Activated naive CD8-positive, alpha-beta T cell treated with anti-CD3 and anti-CD28 coated beads, Interleukin-2, amount 50 U/mL, for 24 hours (primary cell): ENCODE measurements around the gene HMOX2.
A peak's percentile ranks its signal among the peaks of the same experiment; 100 is the strongest.

Experiments
- ATAC-seq: fragments of 150-1000 bp; cut with Tn5 transposase; one replicate; pipeline ENCODE4 v1.10.0; 2021
- DNase-seq: peaks from one replicate; pipeline ENCODE4 v3.0.0; 2021
- H3K27ac Mint-ChIP-seq: one replicate; pipeline ENCODE4 v1.8.0; 2021; ENCODE audit warnings: mild to moderate bottlenecking, mixed read lengths
- H3K27me3 Mint-ChIP-seq: one replicate; pipeline ENCODE4 v1.8.0; 2021; ENCODE audit warnings: mixed read lengths
- H3K36me3 Mint-ChIP-seq: one replicate; pipeline ENCODE4 v1.8.0; 2021; ENCODE audit warnings: low read depth, mixed read lengths
- H3K4me1 Mint-ChIP-seq: one replicate; pipeline ENCODE4 v1.8.0; 2021; ENCODE audit warnings: mixed read lengths
- H3K4me3 Mint-ChIP-seq: one replicate; pipeline ENCODE4 v1.8.0; 2021; ENCODE audit warnings: mild to moderate bottlenecking, moderate library complexity, mixed read lengths
- H3K9me3 Mint-ChIP-seq: one replicate; pipeline ENCODE4 v1.8.0; 2021; ENCODE audit warnings: mixed read lengths

Gene HMOX2

DNA sequence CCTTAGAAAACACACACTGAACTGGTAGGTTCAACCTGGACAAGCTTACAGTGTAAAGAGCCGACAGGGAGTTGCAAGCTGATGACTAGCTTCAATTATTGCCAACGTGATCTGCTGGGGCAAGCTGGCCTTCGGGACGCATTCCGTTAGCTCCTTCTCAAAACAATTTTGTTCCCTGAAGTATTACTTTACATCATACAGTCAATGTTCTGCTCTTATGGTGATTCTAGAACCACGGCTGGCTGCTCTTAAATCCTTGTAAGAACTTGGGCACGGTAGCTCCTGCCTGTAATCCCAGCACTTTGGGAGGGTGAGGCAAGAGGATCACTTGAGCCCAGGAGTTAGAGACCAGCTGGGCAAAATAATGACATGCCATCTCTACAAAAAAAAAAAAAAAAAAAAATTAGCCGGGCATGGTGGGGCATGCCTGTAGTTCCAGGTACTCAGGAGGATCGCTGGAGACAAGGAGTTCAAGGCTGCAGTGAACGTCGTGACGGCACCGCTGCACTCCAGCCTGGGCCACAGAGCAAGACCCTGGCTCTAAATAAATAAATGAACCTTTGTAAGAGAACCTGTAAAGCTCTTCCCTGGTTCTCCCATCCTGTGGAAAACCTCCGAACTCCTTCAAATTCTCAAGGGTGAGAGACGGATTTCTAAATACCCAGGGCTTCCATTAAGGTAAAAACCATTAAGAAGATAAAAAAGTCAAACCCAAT, 60.4 kb downstream of the HMOX2 start:
- ATAC-seq (no peak), DNase-seq (no peak)
- H3K9me3 Mint-ChIP-seq: peaks cover 7% of the 10 kb centered on the region
- peaks cover 50% of the 10 kb centered on the region for H3K4me1 Mint-ChIP-seq
- H3K36me3 Mint-ChIP-seq: peaks cover 31% of the 10 kb centered on the region
- H3K27ac Mint-ChIP-seq: peak overlapping the region; percentile 92
- H3K4me3 Mint-ChIP-seq: peak overlapping the region; percentile 71
- H3K27me3 Mint-ChIP-seq: no peaks in the 10 kb centered on the region

DNA sequence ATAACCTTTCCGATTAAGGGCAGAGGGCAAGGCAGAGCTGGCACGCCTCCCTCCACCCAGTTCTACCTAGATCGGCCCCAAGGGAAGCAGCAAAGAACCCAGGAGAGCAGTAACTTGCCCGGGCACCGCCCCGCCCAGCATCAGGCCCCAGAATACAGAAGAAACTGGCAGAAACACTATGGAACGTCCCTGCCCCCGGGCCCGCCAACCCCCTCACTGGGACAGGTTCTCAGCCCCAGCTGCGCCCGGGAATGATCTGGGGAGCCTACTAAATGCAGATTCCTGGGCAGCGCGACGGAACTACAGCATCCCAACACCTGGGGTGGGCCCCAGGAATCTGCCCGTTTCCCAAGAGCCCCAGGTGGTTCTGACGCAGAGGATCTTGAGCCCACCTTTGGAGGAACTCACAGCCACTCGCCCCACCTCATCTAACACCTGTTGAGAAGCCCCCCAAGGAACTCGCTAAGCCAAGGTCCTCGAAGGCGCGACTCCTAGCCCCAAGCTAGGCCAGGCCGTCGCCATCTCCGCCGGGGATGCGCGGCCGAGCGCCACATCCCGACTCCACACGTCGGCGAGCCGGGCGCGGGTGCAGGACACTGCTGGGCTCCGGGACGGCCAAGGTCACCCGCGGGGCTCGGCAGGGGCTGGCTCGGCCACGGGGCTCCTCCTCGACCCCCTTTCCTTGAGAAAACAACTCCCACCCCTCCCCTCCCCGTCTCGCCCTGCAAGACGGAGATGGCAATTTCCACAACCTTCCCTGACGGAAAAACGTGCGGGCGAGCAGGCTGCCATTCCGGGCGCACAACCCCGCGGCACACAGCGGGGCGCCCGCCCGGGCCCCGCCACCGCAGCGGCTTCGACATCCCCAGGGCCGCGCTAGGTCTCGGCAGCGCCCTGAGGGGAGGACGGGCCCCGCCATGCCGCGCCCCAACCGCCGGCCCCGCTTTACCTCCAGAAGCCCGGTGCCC, 61.5 kb downstream of the HMOX2 start:
- H3K9me3 Mint-ChIP-seq: peaks cover 7% of the 10 kb centered on the region
- H3K27ac Mint-ChIP-seq: peak overlapping the region; percentile 50
- H3K4me1 Mint-ChIP-seq: peaks cover 46% of the 10 kb centered on the region
- ATAC-seq (peak; percentile 25), DNase-seq (peak; percentile 11)
- peak overlapping the region; percentile 71 for H3K4me3 Mint-ChIP-seq
- peaks cover 28% of the 10 kb centered on the region for H3K36me3 Mint-ChIP-seq
- no peaks in the 10 kb centered on the region for H3K27me3 Mint-ChIP-seq

DNA sequence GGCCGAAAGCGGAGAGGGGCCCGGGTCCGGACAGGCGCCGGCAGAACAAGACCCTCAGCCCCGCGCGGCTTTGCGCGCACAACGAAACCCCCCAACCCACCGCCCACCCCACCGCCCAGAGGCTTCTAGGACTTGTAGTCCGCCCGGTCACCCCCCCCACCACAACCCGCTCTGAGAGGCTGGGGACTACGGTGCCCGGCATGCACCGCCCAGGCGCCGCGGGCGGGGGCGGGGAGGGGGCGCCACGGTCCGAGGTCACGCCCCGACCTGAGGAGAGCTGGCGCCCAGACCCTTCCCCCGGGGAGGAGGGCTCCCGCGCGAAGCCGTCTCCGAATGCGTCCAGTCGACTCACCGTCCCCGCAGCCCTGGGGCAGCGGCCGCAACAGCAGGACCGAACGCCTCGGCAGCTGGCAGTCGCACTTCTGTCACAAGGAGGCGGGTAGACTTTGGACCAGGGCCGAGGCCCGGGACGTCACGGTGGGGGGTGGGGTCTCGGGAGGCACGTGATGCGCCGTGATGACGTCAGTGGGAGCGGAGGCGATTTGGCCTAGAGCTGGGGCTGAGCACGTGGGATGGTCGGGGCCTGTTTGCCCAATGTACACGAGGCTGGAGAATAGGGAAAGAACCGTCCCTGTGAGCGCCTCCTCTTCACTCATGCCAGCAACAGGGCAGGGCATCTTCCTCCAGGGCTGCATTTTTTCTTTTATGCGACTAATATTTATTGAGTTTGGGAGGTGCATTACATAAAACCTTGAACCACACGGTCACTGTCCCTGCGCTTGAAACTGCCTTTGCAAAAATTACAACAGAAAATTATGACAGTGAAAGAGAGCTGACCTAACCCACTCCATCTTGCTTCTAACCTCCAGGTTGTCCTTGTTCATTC, 62.4 kb downstream of the HMOX2 start, which contains the start of gene CDIP1:
TSS of gene CDIP1 (minus strand) at position 424 of the 886 bp plus-strand sequence. CDS start 24,643 bp downstream, outside the sequence.
- Mint-ChIP-seq H3K27me3 (no peaks in the 10 kb centered on the region), H3K4me3 (peak within 1 kb of the TSS; percentile 72), H3K27ac (peak within 1 kb of the TSS; percentile 90), H3K36me3 (peaks cover 21% of the 10 kb centered on the region), H3K4me1 (peaks cover 46% of the 10 kb centered on the region), H3K9me3 (peaks cover 7% of the 10 kb centered on the region)
- peak; percentile 98 for DNase-seq
- ATAC-seq: peak; percentile 73

DNA sequence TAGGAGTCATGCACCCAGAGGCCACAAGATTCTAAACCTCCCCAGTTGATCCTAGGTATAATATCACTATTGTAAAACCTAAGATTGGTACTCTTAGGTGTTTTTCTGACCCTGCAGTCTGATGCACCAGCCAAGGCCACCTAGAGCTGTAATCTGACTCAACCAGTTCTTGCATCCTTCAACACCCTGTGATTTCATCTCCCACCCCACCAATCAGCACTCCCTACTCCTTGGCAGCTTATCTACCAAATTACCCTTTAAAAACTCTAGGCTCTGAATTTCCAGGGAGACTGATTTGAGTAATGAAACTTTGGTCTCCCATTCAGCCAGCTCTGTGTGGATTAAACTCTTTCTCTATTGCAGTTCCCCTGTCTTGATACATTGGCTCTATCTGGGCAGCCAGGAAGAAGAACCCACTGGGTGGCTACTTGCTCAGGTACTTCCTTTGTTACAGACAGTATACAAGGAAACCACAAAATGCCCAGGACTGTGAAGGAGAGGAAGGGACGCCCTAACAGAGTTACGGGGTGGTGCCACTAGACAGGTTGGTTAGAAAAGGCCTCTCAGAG, 63.6 kb downstream of the HMOX2 start:
- Mint-ChIP-seq H3K4me3 (no peak overlapping the region), H3K27ac (no peak overlapping the region), H3K9me3 (peaks cover 7% of the 10 kb centered on the region), H3K36me3 (peaks cover 18% of the 10 kb centered on the region), H3K27me3 (no peaks in the 10 kb centered on the region), H3K4me1 (peaks cover 36% of the 10 kb centered on the region)
- ATAC-seq: no peak
- no peak for DNase-seq

DNA sequence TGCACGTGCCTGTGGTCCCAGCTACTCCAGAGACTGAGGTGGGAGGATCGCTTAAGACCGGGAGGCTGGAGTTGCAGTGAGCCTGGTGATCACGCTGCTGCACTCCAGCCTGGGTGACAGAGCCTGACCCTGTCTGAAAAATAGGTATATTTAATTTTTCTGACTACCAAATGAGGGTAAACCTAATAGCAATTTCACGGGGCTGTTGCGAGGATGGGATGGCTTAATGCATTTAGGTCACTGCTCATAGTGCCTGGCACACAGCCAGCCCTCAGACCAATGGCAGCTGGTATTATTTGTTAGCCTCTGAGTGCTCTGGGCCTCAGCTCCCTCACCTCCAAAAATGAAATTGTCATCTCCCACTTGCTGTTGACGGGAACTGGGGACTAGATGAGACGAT, 68.3 kb downstream of the HMOX2 start:
- H3K36me3 Mint-ChIP-seq: peaks cover 8% of the 10 kb centered on the region
- H3K9me3 Mint-ChIP-seq: peaks cover 7% of the 10 kb centered on the region
- DNase-seq: no peak
- no peak overlapping the region for H3K27ac Mint-ChIP-seq
- no peaks in the 10 kb centered on the region for H3K27me3 Mint-ChIP-seq
- H3K4me3 Mint-ChIP-seq: no peak overlapping the region
- ATAC-seq: no peak
- peaks cover 4% of the 10 kb centered on the region for H3K4me1 Mint-ChIP-seq

DNA sequence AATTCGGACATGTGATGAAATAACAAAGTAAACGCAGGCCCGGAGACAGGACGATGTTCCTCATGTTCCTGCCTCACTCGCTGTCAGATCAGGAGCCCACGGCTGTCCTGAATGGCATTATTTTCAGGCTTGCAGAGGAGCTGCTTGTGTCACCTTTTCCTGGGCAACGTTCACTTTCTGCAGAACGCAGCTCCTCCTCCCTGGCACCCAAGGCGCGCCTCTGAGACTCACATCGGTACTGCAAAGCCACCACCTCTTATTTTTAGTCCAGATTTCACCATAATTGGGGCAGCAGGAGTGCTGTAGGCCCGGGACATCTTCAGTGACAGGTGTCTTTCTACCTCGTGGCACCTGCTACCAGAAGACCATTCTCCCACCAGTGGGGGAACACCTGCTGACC, 71.9 kb downstream of the HMOX2 start:
- H3K27ac Mint-ChIP-seq: no peak overlapping the region
- no peak for ATAC-seq
- peaks cover 4% of the 10 kb centered on the region for H3K4me1 Mint-ChIP-seq
- no peak overlapping the region for H3K4me3 Mint-ChIP-seq
- no peak for DNase-seq
- H3K36me3 Mint-ChIP-seq: no peaks in the 10 kb centered on the region
- H3K9me3 Mint-ChIP-seq: no peaks in the 10 kb centered on the region
- H3K27me3 Mint-ChIP-seq: no peaks in the 10 kb centered on the region

DNA sequence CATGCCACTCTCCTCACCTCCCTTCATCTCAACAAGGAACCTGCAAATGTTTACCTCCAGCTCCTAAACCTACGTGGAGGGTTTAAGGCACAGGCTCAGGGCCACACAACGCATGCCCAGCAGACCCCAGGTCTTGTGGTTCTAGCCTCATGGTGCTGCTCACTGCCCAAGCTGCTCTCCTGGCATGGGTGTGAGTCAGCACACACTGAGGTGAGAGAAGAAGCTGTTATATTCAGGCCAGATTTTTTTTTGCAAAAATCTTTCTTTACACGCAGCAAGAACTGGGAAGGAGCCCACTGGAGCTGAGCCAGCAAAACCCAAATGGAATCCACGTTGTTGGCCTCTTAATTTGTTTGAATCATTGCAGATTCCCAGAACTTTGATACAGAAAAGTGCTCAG, 74.4 kb downstream of the HMOX2 start:
- no peak for ATAC-seq
- Mint-ChIP-seq H3K9me3 (no peaks in the 10 kb centered on the region), H3K4me3 (no peak overlapping the region), H3K4me1 (peaks cover 4% of the 10 kb centered on the region), H3K27me3 (no peaks in the 10 kb centered on the region), H3K27ac (no peak overlapping the region), H3K36me3 (no peaks in the 10 kb centered on the region)
- DNase-seq: no peak

DNA sequence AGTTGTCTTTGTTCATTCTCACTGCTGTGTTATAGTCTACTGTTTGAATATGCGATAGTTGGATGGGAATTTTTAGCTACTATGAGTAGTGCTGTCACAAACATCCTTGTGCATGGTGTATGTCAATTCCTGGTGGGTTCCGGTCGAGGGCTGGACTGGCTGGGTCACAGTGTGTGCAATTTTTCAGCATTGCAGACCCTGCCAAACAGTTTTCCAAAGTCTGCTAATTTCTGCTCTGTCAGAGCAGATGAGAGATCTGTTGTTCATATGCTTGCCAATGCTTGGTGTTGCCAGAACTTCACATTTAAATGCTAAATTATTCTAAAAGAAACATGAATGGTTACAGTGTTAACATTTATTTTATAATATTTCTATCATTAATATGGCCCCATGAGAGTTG, 76.3 kb downstream of the HMOX2 start:
- Mint-ChIP-seq H3K36me3 (no peaks in the 10 kb centered on the region), H3K27ac (no peak overlapping the region), H3K27me3 (no peaks in the 10 kb centered on the region), H3K4me3 (no peak overlapping the region), H3K9me3 (no peaks in the 10 kb centered on the region), H3K4me1 (peaks cover 4% of the 10 kb centered on the region)
- DNase-seq (no peak), ATAC-seq (no peak)

DNA sequence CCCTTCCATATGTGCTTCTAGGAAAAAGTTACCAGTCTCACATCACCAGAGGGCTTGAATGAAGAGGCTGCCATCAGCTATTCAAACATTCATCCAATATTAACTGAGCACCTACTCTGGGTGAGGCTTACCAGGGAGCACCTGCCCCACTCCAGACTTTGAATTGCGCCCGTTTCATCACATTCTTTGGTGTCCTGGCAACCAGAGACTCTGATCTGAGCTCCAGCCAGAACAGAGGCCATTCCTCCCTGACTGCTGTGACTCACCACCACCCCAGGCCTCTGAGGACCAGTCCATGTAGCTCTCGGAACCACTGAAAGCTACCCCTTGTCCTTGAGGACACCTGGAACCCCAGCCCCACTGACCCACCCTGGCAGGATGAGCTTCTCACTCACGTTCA, 79.9 kb downstream of the HMOX2 start, which contains the start of gene C16orf96:
TSS of gene C16orf96 (plus strand) at position 229 of the 400 bp plus-strand sequence. CDS start at position 379, 150 bp downstream.
- Mint-ChIP-seq H3K36me3 (no peaks in the 10 kb centered on the region), H3K27me3 (peaks cover 2% of the 10 kb centered on the region), H3K27ac (no peak within 1 kb of the TSS), H3K4me1 (no peaks in the 10 kb centered on the region), H3K9me3 (no peaks in the 10 kb centered on the region), H3K4me3 (no peak within 1 kb of the TSS)
- DNase-seq: no peak
- ATAC-seq: no peak

DNA sequence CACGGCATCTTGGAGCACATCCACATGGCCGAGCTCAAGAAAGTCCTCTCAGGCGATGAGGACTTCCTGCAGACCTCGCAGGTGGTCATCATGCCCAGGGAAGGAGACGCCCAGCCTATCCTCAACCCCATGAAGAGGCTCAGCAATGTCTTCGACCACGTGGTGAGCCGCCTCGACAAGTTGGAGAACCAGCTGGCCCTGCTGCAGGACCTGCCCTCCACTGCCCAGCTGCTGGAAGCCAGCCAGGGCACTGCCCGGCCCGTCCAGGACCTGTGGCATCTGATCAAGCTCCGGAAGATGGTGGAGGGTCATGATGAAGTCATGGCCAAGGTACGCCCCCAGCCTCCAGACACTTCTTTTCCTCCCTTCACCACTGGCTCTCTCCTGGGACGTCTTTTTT, 80.4 kb downstream of the HMOX2 start:
- ATAC-seq (no peak), DNase-seq (no peak)
- H3K4me3 Mint-ChIP-seq: no peak overlapping the region
- H3K27me3 Mint-ChIP-seq: peaks cover 2% of the 10 kb centered on the region
- H3K27ac Mint-ChIP-seq: no peak overlapping the region
- H3K9me3 Mint-ChIP-seq: no peaks in the 10 kb centered on the region
- H3K36me3 Mint-ChIP-seq: no peaks in the 10 kb centered on the region
- H3K4me1 Mint-ChIP-seq: no peaks in the 10 kb centered on the region

DNA sequence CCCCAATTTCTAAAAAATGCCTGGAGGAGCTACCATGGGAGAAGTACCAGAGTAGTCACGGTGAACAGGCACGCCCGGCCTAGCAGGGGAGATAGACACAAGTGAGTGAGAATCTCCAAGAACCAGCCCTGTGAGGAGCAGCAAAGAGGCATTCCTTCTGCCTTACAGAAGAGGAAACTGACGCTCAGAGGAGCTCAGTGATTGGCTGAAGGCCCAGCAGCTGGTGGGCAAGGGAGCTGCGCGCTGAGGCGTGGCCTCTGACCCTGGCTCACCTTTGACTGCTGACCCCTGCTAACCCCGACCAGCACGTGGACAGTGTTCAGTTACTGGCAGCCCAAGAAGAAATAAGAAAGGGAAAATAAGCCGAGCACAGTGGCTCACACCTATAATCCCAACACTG, 81.8 kb downstream of the HMOX2 start:
- ATAC-seq (no peak), DNase-seq (no peak)
- Mint-ChIP-seq H3K4me3 (no peak overlapping the region), H3K27ac (no peak overlapping the region), H3K9me3 (no peaks in the 10 kb centered on the region), H3K27me3 (peaks cover 2% of the 10 kb centered on the region), H3K4me1 (no peaks in the 10 kb centered on the region), H3K36me3 (no peaks in the 10 kb centered on the region)
